ENCODE data around the gene PHLDA3.

DNA sequence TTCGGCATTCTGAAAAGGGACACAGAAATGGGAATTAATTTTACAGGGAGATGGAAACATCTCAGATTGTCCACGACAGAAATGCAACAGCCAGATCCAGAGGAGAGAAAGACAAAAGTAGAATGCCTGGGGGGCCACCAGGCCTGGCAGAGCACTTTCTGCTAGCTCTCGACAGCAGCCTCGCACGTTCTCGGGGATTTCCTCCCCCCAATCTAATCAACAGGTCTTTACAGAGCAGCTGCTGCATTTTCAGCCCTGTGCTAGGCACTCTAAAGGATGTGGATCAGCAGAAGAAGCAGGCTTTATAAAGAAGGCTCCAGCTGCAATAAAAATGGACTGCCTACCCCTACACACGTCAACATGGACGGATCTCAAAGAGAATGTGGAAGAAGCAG is 27.3 kb upstream of the PHLDA3 start:
- TF ChIP-seq, protein P1, sequence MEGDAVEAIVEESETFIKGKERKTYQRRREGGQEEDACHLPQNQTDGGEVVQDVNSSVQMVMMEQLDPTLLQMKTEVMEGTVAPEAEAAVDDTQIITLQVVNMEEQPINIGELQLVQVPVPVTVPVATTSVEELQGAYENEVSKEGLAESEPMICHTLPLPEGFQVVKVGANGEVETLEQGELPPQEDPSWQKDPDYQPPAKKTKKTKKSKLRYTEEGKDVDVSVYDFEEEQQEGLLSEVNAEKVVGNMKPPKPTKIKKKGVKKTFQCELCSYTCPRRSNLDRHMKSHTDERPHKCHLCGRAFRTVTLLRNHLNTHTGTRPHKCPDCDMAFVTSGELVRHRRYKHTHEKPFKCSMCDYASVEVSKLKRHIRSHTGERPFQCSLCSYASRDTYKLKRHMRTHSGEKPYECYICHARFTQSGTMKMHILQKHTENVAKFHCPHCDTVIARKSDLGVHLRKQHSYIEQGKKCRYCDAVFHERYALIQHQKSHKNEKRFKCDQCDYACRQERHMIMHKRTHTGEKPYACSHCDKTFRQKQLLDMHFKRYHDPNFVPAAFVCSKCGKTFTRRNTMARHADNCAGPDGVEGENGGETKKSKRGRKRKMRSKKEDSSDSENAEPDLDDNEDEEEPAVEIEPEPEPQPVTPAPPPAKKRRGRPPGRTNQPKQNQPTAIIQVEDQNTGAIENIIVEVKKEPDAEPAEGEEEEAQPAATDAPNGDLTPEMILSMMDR (IDR thresholded peaks at IDR 0.05; ENCODE audit: low read length), result no peak
- no peak for TF ChIP-seq EZH2 (IDR thresholded peaks at IDR 0.05; ENCODE audit: borderline replicate concordance, low read length)
